HL-60 (cell line): ENCODE data around the gene PSMC3IP.

Experiments used
- GABPA ChIP-seq: IDR thresholded peaks from 2 replicates; pipeline ENCODE4 v1.6.1; 2012; ENCODE audit warnings: low read depth
- POLR2AphosphoS5 ChIP-seq: IDR thresholded peaks from 2 replicates; pipeline ENCODE4 v1.6.1; 2012; ENCODE audit warnings: low read depth
- SPI1 ChIP-seq: IDR thresholded peaks from 2 replicates; pipeline ENCODE4 v1.6.1; 2012; ENCODE audit warnings: low read depth, mild to moderate bottlenecking, borderline replicate concordance
- TF ChIP-seq, protein P1 (sequence below): IDR thresholded peaks from one replicate; pipeline ENCODE4 v1.5.1; 2011; ENCODE audit warnings: low read length, control low read depth, inconsistent platforms; ENCODE audit not compliant: insufficient read depth
- TF ChIP-seq, protein P2 (sequence below): IDR thresholded peaks from 2 replicates; pipeline ENCODE4 v1.6.1; 2012; ENCODE audit warnings: low read depth; ENCODE audit not compliant: insufficient replicate concordance

DNA sequence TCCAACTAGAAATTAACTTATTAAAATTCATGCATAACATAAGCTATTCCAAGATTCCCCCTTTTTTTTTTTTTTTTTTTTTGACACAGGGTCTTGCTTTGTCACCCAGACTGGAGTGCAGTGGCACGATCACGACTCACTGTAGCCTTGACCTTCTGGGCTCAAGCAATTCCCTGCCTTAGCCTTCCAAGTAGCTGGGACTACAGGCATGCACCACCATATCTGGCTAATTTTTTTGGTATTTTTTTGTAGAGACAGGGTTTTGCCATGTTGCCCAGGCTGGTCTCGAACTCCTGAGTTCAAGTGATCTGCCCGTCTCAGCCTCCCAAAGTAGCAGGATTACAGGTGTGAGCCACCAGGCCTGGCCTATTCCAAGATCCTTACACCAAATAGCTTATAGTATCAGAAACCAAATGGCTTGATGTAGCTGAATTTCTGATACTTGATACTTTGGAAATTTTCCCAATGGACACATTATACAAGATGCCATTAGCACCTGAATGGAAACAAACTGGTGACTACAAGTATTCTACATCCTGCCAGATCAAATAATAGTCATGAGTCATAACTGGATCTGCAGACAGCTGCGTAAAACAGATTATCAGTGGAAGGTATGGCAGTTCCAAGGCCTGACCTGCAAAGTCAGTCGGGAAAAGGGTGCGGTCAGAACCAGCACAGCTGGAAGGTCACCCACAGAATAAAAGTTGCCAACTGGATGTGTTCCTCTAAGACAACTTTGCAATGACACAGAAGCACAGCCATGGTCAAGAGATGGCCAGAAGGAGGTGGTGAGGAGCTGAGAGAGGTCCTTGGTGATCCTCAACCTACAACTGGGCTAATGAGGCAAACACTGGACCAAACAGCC is 46.4 kb upstream of the PSMC3IP start:
- TF ChIP-seq, protein P1, sequence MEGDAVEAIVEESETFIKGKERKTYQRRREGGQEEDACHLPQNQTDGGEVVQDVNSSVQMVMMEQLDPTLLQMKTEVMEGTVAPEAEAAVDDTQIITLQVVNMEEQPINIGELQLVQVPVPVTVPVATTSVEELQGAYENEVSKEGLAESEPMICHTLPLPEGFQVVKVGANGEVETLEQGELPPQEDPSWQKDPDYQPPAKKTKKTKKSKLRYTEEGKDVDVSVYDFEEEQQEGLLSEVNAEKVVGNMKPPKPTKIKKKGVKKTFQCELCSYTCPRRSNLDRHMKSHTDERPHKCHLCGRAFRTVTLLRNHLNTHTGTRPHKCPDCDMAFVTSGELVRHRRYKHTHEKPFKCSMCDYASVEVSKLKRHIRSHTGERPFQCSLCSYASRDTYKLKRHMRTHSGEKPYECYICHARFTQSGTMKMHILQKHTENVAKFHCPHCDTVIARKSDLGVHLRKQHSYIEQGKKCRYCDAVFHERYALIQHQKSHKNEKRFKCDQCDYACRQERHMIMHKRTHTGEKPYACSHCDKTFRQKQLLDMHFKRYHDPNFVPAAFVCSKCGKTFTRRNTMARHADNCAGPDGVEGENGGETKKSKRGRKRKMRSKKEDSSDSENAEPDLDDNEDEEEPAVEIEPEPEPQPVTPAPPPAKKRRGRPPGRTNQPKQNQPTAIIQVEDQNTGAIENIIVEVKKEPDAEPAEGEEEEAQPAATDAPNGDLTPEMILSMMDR, result no peak
- no peak for TF ChIP-seq POLR2AphosphoS5
- TF ChIP-seq, protein P2, sequence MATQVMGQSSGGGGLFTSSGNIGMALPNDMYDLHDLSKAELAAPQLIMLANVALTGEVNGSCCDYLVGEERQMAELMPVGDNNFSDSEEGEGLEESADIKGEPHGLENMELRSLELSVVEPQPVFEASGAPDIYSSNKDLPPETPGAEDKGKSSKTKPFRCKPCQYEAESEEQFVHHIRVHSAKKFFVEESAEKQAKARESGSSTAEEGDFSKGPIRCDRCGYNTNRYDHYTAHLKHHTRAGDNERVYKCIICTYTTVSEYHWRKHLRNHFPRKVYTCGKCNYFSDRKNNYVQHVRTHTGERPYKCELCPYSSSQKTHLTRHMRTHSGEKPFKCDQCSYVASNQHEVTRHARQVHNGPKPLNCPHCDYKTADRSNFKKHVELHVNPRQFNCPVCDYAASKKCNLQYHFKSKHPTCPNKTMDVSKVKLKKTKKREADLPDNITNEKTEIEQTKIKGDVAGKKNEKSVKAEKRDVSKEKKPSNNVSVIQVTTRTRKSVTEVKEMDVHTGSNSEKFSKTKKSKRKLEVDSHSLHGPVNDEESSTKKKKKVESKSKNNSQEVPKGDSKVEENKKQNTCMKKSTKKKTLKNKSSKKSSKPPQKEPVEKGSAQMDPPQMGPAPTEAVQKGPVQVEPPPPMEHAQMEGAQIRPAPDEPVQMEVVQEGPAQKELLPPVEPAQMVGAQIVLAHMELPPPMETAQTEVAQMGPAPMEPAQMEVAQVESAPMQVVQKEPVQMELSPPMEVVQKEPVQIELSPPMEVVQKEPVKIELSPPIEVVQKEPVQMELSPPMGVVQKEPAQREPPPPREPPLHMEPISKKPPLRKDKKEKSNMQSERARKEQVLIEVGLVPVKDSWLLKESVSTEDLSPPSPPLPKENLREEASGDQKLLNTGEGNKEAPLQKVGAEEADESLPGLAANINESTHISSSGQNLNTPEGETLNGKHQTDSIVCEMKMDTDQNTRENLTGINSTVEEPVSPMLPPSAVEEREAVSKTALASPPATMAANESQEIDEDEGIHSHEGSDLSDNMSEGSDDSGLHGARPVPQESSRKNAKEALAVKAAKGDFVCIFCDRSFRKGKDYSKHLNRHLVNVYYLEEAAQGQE, result no peak
- no peak for TF ChIP-seq GABPA
- TF ChIP-seq SPI1, result no peak
